GM19452 (cell line): Measurements from ENCODE around the gene ERGIC1.
"Not testable (repeated sequence)": the region's sequence is repeated elsewhere in the genome, so short reads cannot be mapped to it uniquely, and the experiment has no call there.

ENCODE experiments used
- ATAC-seq: cut with Tn5 transposase; IDR thresholded peaks from one replicate; pipeline ENCODE4 v1.9.1; 2021; ENCODE audit not compliant: unreplicated experiment

Gene ERGIC1

DNA sequence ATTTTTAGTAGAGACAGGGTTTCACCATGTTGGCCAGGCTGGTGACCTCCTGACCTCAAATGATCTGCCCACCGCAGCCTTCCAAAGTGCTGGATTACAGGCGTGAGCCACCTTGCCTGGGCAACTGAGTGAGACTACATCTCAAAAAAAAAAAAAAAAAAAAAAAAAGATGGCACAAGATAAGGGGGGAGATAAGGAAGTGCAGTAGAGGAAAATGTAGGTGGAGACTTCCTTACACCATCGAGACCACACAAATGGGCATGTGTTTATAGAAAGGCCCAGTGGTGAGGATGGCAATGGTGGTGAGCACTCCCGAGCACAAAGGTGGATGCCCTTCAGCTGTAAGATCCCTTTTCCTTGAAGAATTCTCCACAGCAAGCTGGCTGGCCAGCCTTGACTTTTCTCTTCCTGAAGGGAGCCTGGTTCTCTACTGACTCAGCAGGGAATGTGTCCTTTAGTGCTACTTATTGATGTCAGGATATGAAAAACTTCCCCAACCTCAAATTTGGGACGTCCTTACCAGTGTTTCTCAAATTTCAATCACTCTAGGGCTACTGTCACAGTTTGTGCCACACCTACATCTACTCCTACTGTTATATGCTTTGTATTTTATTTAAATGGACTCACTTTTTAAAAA lies 28.2 kb downstream of the ERGIC1 start:
- ATAC-seq, result no peak

DNA sequence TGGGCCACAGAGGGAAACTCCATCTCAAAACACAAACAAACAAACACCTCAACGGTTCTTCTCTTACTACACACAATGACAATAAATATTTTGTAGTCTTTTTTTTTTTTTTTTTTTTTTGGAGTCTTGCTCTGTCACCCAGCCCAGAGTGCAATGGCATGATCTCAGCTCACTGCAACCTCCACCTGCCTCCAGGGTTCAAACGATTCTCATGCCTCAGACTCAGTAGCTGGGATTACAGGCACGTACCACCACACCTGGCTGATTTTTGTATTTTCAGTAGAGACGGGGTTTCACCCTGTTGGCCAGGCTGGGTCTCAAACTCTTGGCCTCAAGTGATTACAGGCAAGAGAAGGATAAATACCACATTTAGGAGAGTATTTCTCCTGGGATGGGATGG lies 30.1 kb downstream of the ERGIC1 start:
- not testable (repeated sequence) for ATAC-seq

DNA sequence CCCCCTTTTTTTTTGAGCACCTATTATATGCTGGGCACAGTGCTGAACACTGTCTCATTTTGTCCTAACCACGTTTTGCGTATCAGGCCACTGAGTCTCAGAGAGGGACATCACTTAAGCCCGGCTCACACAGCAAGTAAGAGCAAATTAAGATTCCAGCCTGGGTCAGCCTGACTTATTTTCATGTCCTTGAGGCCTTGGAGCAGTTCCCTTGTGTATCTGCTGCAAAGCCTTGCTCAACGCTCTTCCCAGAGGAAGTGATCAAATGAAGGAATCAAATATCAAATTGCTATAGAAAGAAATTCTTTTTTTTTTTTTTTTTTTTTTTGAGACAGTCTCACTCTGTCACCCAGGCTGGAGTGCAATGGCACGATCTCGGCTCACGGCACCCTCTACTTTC lies 30.7 kb downstream of the ERGIC1 start:
- no peak for ATAC-seq

- no peak for ATAC-seq
These were observed 32.3 kb downstream of the ERGIC1 start for GRCh38 chr5:172866378-172866777.

- ATAC-seq, result no peak
These were observed 33.0 kb downstream of the ERGIC1 start for GRCh38 chr5:172866802-172867748.

GRCh38 chr5:172867761-172868435 lies 33.8 kb downstream of the ERGIC1 start:
- ATAC-seq, result no peak

DNA sequence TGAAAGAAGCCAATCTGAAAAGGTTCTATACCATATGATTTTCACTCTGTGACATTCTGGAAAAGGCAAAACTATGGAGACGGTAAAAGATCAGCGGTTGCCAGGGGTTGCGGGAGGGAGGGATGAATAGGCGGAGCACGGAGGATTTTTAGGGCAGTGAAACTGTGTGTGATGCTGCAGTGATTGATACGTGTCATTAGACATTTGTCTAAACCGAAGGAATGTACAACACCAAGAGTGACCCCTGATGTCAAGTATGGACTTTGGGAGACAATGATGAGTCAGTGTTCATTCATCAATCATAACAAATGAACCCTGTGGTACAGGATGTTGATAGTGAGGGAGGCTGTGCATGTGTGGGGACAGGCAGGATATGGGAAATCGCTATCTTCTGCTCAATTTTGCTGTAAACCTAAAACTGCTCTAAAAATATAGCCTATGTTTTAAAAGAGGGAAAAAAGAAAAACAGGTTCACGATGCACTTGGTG lies 34.4 kb downstream of the ERGIC1 start:
- no peak for ATAC-seq

- no peak for ATAC-seq
These were observed 35.0 kb downstream of the ERGIC1 start for GRCh38 chr5:172868924-172869591.

GRCh38 chr5:172869691-172870090 lies 35.6 kb downstream of the ERGIC1 start:
- ATAC-seq, result no peak

DNA sequence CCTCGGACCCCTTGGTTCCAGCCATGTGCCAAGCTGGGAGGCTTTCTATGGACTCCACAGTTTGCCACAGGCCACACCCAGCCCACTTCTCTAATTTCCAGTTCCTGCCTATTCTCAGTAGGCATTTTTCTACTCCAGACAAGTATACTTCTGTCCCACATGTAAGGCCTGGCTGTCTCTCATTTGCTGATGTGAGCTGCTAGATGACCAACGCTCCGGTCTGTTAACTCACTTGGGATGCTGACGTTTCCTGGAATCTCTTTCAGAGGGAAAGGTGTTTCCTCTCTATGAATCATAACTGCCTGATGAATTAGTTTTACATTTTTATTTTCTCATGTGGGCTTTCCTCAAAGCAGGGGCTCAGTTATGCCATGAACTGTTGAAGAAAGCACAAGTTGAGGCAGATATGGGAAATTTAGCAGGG lies 36.3 kb downstream of the ERGIC1 start:
- no peak for ATAC-seq

GRCh38 chr5:172870715-172871461 lies 36.8 kb downstream of the ERGIC1 start:
- ATAC-seq, result no peak

GRCh38 chr5:172871536-172871935 lies 37.5 kb downstream of the ERGIC1 start:
- ATAC-seq, result no peak

DNA sequence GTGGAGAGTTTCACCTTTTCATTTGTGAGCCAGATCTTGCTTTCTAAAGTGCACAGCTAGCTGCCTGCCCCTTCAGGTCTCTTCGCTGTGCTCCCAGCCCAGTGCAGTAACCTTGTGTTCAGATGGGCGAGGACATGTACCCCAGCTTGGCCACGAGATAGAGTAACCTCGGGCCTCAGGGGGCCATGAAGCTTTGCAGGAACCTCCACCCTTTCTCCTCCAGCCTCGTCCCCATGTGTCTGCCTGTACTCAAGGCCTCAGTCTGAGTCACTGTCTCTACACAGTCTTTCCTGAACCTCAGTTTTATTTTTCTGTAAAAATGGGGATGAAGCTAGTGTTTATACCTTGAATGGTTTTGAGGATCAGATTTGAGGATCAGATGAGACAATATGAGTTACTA lies 37.9 kb downstream of the ERGIC1 start:
- no peak for ATAC-seq

- no peak for ATAC-seq
These were observed 39.0 kb downstream of the ERGIC1 start for GRCh38 chr5:172872997-172873491.

DNA sequence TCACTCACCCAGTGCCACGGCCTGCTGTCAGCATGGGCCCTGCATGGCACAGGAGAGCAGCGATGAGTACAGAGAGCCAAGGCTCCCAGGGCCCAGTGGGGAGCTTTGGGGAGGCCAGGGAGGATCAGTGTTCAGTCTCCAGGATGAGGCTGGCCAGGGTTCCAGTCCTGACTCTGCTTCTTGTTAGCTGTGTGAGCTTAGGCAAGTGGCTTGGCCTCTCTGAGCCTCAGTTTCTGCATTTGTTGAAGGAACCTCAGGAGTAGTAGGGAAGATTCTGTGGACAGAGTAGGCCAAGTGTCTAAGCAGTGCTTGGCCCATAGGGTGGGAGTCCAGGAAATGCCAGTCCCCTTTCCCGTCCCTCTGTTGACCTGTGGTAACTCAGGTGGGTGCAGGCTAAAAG lies 39.5 kb downstream of the ERGIC1 start:
- ATAC-seq, result no peak

- ATAC-seq, result no peak
These were observed 40.8 kb downstream of the ERGIC1 start for GRCh38 chr5:172874647-172875504.

GRCh38 chr5:172875505-172876279 lies 41.6 kb downstream of the ERGIC1 start:
- ATAC-seq, result no peak

DNA sequence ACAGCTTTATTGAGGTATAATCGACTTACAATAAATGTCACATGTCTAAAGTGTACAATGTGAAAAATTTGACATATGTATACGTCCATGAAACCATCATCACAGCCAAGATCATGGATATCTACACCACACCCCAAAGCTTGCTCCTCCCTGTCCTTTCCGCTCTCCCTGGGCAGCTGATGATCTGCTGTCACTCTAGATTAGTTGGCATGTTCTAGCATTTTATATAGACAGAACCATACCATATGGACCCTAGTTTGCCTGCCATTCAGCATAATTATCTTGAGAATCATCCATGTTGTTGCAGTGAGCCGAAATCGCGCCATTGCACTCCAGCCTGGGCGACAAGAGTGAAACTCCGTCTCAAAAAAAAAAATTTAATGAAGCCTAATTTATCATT lies 42.5 kb downstream of the ERGIC1 start:
- ATAC-seq, result no peak
